Activated naive CD8-positive, alpha-beta T cell treated with anti-CD3 and anti-CD28 coated beads, Interleukin-2, amount 50 U/mL, for 16 hours (primary cell): ENCODE results near the gene AICDA.
"Not testable (repeated sequence)": the region's sequence is repeated elsewhere in the genome, so short reads cannot be mapped to it uniquely, and the experiment has no call there.

Source experiments
- DNase-seq: peaks from one replicate; pipeline ENCODE4 v3.0.0-alpha.2; 2020; ENCODE audit warnings: low read depth, low spot score

AICDA gene

DNA sequence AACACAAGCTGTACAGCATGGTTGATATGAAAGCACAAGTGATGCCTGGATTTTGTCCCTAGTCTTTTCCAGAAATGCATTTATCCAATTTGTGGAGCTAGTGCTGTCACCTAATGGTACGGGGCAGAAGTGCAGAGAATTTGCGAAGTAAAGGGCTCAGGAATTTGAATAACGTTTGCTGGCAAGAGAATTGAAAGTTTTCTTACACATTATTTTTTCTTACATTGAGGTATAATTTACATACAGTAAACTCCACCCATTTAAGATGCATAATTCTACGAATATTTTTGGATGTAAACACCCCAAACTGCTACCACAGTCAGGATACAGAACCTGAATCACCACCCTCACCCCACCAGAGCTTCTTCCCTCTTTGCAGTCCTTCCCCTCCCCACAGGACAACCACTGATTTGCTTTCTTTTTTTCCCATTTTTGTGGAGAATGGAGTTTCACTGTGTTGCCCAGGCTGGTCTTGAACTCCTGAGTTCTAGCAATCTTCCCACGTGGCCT, 3.5 kb downstream of the AICDA start:
- DNase-seq, result no peak

- no peak for DNase-seq
Observed at GRCh38 chr12:8606890-8607289, 5.8 kb downstream of the AICDA start.

DNA sequence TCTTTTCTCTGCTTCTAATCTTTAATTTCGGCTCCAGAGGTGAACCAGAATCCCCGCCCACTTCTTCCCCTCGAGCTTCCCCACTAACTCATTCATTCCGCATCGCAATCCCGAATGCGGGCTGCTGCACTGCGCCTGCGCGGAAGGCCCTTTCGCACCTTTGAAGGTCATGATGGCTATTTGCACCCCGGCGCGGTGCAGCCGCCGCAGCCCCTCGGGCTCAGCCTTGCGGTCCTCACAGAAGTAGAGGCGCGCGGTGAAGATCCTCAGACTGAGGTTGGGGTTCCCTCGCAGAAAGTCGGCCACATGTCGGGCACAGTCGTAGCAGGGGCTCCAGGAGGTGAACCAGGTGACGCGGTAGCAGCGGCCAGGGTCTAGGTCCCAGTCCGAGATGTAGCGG, 7.6 kb downstream of the AICDA start:
- DNase-seq, result no peak

DNA sequence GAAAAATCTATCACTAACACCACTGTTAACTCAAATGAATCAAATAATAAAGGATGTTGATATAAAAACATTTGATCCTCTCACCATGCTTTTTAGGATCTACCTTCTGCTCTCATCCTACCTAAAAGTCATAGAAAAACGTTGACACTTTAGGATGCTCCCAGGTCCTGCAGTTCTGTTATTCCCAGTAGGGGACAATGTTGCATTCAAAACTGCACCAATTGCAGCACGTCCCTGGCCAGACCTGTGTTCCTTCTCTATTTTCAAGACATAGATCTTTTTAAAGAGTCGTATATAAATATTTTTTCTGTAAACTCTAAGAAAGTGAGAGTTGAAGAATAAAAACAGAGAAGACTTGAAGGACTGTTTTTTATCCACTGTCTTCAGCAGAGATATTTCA, 8.8 kb downstream of the AICDA start:
- DNase-seq, result no peak

DNA sequence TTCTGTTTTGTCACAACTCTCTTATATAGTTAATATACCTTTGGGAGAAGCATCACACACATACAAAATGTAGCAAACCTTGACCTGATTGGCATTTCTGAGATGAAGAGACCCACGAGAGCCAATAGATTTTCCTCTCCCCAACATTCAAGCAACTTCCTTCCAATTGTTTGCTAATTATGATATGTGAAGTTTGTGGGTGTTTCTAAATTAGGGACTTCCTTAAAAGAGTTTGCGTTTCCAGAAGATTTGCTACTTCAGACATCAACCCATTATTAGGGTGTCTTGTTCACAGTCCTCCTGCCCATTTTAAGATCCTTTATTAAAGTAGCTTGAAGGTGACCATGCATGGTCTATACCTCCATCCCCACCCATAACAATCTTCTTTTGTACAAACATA, 9.4 kb downstream of the AICDA start:
- DNase-seq, result no peak

DNA sequence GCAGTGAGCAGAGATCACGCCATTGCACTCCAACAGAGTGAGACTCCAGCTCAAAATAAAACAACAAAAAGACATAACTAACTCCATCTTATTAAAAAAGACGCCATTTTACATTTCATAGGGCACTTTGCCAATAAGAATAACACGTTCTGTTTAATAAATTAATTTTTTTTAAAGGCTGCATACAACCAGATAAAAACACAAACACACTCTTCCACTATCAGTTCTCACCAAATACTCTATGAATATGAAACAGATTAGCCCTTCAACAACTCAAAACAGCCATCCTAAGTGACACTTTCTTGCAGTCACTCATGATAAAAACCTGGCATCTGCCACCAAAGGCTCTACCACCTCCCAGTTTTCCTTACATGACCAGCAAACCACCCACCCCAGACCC, 16.1 kb downstream of the AICDA start:
- DNase-seq, result no peak

- no peak for DNase-seq
Observed at GRCh38 chr12:8594072-8594471, 18.6 kb downstream of the AICDA start.

DNA sequence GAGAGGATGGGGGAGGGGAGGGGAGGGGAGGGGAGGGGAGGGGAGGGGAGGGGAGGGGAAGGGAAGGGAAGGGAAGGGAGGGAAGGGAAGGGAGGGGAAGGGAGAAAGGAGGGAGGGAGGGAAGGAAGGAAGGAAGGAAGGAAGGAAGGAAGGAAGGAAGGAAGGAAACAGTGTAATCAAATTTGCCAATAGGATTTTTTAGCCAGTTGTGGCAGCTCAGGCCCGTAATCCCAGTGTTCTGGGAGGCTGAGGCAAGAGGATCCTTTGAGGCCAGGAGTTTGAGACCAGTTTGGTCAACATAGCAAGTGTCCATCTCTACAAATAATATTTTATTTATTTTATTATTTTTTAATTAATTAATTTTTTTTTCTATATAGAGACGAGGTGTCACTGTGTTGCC, 19.4 kb downstream of the AICDA start:
- no peak for DNase-seq

GRCh38 chr12:8590842-8591545, 21.7 kb downstream of the AICDA start:
- DNase-seq, result no peak

GRCh38 chr12:8589679-8590078, 23.0 kb downstream of the AICDA start:
- DNase-seq, result no peak

GRCh38 chr12:8584478-8584877, 28.2 kb downstream of the AICDA start:
- not testable (repeated sequence) for DNase-seq

GRCh38 chr12:8584004-8584403, 28.7 kb downstream of the AICDA start:
- DNase-seq, result no peak

DNA sequence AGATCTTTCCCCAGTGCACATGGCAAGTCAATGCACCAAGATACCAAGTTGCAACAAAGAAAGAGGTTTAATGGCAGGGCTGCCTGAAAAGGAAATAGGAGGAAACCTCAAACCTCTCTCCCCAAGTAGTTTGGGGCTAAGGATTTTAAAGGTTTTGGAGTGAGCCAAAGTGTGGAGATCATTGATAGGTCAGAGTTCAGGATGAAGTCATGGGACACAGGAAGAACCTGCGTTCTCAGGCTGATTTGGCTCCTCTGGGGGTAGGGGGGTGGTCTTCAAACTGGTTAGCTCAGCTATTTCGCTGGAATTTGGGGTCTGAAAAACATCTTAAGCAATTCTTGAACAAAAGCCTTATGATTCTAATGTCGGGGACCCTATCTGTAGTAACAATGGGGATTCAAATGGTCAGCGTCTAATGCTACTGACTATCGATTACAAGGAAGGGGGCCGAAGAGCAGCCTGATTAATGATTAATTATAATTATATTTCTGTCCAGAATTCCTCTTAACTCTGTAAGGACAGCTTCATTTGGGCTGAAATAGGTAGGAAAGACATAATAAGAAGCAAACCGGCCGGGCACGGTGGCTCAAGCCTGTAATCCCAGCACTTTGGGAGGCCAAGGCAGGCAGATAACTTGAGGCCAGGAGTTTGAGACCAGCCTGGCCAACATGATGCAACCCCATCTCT, 31.4 kb downstream of the AICDA start:
- no peak for DNase-seq

- DNase-seq, result no peak
Observed at GRCh38 chr12:8577879-8578278, 34.8 kb downstream of the AICDA start.

DNA sequence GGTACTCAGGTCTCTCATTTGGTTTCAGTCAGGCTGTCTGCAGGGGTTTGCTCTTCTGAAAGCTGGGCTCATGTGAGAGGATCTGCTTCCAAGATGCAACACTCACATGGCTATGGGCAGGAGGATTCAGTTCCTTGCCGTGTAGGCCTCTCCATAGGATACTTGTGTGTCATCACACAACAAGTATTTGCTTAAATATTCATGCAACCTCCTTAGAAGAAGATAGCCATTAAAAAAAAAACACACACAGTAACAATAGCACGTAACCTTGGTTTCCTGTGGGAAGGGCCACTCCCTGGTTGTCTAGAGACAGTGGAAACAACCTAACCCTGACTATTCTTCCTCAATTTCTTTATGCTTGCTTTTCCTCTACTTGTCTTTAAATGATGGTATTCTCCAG, 40.2 kb downstream of the AICDA start:
- DNase-seq, result no peak

GRCh38 chr12:8566525-8566924, 46.1 kb downstream of the AICDA start:
- DNase-seq, result no peak

DNA sequence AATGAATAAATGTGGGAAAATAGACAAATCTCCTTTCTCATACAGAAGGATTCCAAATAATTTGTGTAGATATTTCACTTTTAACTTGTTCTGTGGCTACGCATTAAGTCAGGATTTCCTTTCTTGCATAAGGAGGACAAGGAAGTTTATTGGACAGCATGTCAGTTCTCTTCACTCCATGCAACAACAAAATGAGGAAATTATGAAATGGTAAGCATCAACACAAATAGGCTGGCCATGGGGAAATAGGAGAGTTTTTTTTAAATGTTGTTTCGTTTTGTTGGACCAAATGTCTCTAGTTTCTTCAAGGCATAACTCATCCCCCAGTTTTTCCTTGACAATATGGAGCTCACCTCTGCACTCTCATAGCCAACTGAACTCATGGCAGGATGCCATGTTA, 46.6 kb downstream of the AICDA start:
- not testable (repeated sequence) for DNase-seq

GRCh38 chr12:8564656-8565055, 48.0 kb downstream of the AICDA start:
- DNase-seq, result no peak

DNA sequence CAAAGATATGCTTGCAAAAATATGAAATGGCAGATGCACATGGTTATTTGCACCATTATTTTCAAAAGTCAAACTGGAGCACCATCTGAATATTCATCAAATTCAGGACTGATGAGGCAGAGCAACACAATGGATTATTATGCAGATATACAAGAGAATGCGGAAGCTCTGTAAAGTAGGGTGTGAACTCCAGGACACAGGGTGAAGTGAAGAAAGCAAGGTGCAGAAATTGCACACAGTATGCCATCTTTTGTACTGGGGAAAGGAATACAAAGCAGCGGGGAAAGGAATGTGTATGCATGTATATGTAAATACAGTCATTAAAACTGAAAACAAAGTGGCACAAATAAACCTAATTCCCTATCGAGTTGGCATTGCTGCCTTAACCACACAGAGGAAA, 49.3 kb downstream of the AICDA start:
- no peak for DNase-seq

GRCh38 chr12:8562310-8562709, 50.3 kb downstream of the AICDA start:
- no peak for DNase-seq

GRCh38 chr12:8561011-8561410, 51.6 kb downstream of the AICDA start:
- no peak for DNase-seq

DNA sequence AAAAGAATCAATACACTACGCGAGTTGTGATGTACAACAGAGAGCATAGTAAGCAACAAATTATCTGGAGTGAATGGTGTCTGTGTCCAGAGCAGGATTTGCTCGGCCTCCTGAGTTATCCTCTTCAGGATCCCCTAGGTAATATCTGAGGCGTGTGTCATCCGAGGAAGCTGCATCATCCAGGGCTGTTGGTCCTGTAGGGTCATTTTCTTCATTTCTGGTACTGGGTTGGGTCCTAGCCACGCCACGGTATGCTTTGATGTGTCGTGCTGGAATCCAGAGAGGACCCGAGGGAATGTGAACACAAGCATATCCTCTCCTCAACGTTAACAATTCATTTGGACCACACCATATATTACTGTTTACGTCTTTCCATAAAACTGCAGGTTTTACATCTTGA, 53.0 kb downstream of the AICDA start:
- DNase-seq, result no peak

- no peak for DNase-seq
Observed at GRCh38 chr12:8556531-8557097, 56.0 kb downstream of the AICDA start.
